GM10248 (cell line): ENCODE measurements around the gene FSTL4.

Source experiments
- CTCF ChIA-PET: fragments of 300-600 bp; sonication (Branson Sonifier 250); formaldehyde crosslinking; extraction: SDS; loops from one replicate; lab custom pipeline; 2021; ENCODE audit warnings: antibody characterized with exemption; lab: Yijun Ruan, JAX
- POLR2A ChIA-PET: fragments of 350-650 bp; sonication (Branson Sonifier 250); formaldehyde crosslinking; extraction: SDS; loops from one replicate; lab custom pipeline; 2020; ENCODE audit warnings: antibody characterized with exemption; lab: Yijun Ruan, JAX
- DNase-seq: peaks from one replicate; pipeline ENCODE4 v3.0.0; 2012; ENCODE audit errors: extremely low spot score
- TF ChIP-seq, protein P1 (sequence below): IDR thresholded peaks from 2 replicates; pipeline ENCODE4 v1.5.1; 2012; ENCODE audit warnings: mild to moderate bottlenecking, low read depth; ENCODE audit errors: extremely low read depth, missing control alignments, control extremely low read depth

The FSTL4 gene

DNA sequence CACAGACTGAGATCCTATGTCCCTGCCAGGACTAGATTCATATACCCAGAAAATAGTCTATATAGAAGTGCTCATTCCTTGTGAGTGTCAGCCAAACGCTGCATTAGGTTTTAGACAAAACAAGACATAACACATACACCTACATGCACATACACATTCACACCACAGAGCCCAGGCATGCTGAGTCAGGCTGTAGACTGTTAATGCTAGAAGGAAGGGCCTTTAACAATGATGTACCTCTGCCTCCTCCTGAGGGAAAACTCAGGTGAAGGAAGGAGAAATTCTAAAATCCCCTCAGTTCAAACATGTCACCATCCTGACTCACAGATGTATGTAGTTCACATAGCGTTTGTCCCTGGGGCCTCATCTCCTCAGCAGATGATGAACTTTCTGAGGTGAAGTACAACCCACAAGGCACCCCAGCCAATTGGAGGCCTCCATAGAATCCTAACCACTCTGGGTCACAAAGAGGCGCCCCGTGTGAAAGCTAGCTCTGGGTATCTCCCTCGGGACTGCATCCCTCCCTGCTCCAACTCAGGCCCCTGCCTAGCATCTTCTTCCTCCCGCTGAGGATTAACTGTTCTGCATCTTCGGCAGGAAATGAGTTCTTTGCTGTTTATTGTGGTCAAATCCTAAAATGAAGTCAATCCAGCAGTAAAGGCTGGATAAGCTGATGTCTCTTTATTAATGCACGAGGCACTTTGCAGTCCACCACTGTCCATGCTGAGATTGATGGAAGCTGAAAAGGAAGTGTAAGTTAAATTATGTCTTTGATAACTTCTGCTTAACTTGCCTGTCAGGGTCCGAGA, 40.8 kb upstream of the FSTL4 start:
- ChIA-PET CTCF (interaction anchor here (0.9 to 1.2 kb wide), 3 partner anchors 9 to 14 kb away, joined by 3 read pairs; no protein-coding TSS in a partner anchor), POLR2A (no interaction called here)
- DNase-seq: no peak
- TF ChIP-seq, protein P1, sequence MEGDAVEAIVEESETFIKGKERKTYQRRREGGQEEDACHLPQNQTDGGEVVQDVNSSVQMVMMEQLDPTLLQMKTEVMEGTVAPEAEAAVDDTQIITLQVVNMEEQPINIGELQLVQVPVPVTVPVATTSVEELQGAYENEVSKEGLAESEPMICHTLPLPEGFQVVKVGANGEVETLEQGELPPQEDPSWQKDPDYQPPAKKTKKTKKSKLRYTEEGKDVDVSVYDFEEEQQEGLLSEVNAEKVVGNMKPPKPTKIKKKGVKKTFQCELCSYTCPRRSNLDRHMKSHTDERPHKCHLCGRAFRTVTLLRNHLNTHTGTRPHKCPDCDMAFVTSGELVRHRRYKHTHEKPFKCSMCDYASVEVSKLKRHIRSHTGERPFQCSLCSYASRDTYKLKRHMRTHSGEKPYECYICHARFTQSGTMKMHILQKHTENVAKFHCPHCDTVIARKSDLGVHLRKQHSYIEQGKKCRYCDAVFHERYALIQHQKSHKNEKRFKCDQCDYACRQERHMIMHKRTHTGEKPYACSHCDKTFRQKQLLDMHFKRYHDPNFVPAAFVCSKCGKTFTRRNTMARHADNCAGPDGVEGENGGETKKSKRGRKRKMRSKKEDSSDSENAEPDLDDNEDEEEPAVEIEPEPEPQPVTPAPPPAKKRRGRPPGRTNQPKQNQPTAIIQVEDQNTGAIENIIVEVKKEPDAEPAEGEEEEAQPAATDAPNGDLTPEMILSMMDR: no peak

- POLR2A ChIA-PET: no interaction called here
These were observed 31.9 kb upstream of the FSTL4 start for GRCh38 chr5:133644000-133644865.

DNA sequence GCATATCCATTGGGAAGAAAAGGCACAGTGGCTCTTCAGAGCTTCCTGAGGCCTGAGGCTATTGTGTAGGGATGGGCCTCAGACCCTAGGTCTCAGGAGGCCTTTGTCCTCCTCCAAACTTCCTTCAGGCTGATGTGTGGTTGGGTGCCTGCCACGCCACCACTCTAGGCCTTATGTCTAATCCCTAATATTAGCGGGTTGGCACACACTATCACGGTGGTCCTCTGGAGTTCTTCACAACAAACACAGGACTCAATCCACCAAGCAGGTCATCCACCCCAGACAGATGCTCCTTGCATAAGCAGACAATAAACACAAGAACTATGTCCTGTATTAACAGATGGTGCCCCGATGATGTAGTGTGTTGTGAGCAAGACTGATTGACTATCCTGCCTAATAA, 31.0 kb upstream of the FSTL4 start:
- CTCF ChIA-PET: no interaction called here
- DNase-seq: no peak
- POLR2A ChIA-PET: no interaction called here
- TF ChIP-seq, protein P1: no peak

More at GRCh38 chr5:133644000-133644865, 31.9 kb upstream of the FSTL4 start:
- CTCF ChIA-PET: no interaction called here
- no peak for DNase-seq
- TF ChIP-seq, protein P1: no peak

- TF ChIP-seq, protein P1: no peak
- ChIA-PET CTCF (interaction anchor here (0.7 kb wide), 1 partner anchor 12 kb away, joined by 3 read pairs; no protein-coding TSS in a partner anchor), POLR2A (no interaction called here)
- DNase-seq: no peak
These were observed 29.9 kb upstream of the FSTL4 start for GRCh38 chr5:133642153-133642722.

DNA sequence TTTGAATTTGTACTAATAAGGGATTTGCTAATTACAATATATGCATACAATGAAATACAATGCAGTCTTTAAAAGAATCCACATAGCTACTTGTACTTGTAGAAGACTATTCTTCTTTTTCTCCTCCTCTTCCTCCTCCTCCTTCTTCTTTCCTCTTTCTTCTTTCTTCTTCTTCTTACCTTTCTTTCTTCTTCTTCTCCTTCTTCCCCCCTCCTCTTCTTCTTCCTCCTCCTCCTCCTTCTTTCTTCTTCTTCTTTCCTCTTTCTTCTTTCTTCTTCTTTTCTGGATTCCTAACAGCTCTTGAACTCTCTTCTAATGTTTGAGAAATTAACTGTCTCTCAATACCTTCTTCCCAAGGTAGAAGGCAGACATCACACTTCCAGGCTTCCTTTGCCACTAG, 29.3 kb upstream of the FSTL4 start:
- DNase-seq: no peak
- TF ChIP-seq, protein P1: no peak
- ChIA-PET CTCF (no interaction called here), POLR2A (no interaction called here)
